PC-9 (cell line): Measurements from ENCODE around the gene ENTPD7.

Experiments used
- EZH2 ChIP-seq: fragments of 200-600 bp; sonication (generic); IDR thresholded peaks from 2 replicates; pipeline ENCODE4 v1.8.0; 2017; ENCODE audit warnings: antibody characterized with exemption, low read depth
- TF ChIP-seq, protein P1 (sequence below): fragments of 200-600 bp; sonication (generic); conservative IDR thresholded peaks from 2 replicates; pipeline ENCODE4 v1.6.1; 2017; ENCODE audit warnings: mixed run types, antibody characterized with exemption, mild to moderate bottlenecking, moderate library complexity

DNA sequence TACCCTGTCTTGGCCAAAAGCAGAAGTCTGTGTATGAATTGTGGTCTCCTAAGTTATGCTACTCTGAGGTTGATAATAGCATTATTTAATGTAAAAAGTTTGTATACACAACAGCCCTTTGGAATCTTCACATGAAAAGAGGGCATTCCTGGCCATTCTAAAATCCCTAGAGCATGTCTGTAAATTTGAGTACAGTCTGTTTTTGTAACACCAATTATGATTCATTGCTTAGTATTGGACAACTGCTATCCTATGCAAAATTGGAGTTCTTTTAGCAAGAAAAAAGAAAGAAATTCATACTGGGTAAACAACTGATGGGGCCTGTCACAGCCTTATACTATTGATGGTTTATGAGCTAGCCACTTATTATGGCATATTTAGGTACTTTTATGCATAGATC lies 82.9 kb downstream of the ENTPD7 start:
- TF ChIP-seq, protein P1, sequence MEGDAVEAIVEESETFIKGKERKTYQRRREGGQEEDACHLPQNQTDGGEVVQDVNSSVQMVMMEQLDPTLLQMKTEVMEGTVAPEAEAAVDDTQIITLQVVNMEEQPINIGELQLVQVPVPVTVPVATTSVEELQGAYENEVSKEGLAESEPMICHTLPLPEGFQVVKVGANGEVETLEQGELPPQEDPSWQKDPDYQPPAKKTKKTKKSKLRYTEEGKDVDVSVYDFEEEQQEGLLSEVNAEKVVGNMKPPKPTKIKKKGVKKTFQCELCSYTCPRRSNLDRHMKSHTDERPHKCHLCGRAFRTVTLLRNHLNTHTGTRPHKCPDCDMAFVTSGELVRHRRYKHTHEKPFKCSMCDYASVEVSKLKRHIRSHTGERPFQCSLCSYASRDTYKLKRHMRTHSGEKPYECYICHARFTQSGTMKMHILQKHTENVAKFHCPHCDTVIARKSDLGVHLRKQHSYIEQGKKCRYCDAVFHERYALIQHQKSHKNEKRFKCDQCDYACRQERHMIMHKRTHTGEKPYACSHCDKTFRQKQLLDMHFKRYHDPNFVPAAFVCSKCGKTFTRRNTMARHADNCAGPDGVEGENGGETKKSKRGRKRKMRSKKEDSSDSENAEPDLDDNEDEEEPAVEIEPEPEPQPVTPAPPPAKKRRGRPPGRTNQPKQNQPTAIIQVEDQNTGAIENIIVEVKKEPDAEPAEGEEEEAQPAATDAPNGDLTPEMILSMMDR, result no peak
- TF ChIP-seq EZH2, result no peak
